GM18517 (cell line): Measurements from ENCODE around the gene PTP4A2.

Source experiments
- ATAC-seq: cut with Tn5 transposase; IDR thresholded peaks from one replicate; pipeline ENCODE4 v1.9.1; 2021; ENCODE audit warnings: mild to moderate bottlenecking, moderate library complexity; ENCODE audit not compliant: unreplicated experiment

The PTP4A2 gene

GRCh38 chr1:31862071-31862470, 76.1 kb downstream of the PTP4A2 start:
- no peak for ATAC-seq

GRCh38 chr1:31861346-31861745, 76.8 kb downstream of the PTP4A2 start:
- no peak for ATAC-seq

GRCh38 chr1:31860581-31860980, 77.6 kb downstream of the PTP4A2 start:
- ATAC-seq: no peak

- no peak for ATAC-seq
These were observed 78.4 kb downstream of the PTP4A2 start for GRCh38 chr1:31859719-31860118.

- ATAC-seq: no peak
These were observed 79.1 kb downstream of the PTP4A2 start for GRCh38 chr1:31859044-31859443.

- ATAC-seq: no peak
These were observed 80.3 kb downstream of the PTP4A2 start for GRCh38 chr1:31857863-31858262.
